ENCODE measurements around the gene CEACAM4.
A peak's percentile ranks its signal among the peaks of the same experiment; 100 is the strongest.
"Not testable (repeated sequence)": the region's sequence is repeated elsewhere in the genome, so short reads cannot be mapped to it uniquely, and the experiment has no call there.

CEACAM4 gene

GRCh38 chr19:41626877-41627276 lies at the start of gene CEACAM4:
TSS of gene CEACAM4 (minus strand) at chr19:41627074. CDS start at chr19:41626963, 111 bp downstream.
- H3K9ac ChIP-seq (ENCODE audit: low read length): no peak within 1 kb of the TSS
- H3K36me3 ChIP-seq (ENCODE audit: control insufficient read depth, insufficient read depth, low read length): no peaks in the 10 kb centered on the region
- H3K27me3 ChIP-seq (ENCODE audit: control insufficient read depth, insufficient read depth, low read length): peaks cover 8% of the 10 kb centered on the region
- H3K9me3 ChIP-seq (ENCODE audit: control insufficient read depth, low read length): no peaks in the 10 kb centered on the region
- H3K4me3 ChIP-seq (ENCODE audit: low read length): no peak within 1 kb of the TSS
- H3K4me1 ChIP-seq (ENCODE audit: control insufficient read depth, insufficient read depth, low read length): no peaks in the 10 kb centered on the region

GRCh38 chr19:41671486-41671885 lies 44.6 kb upstream of the CEACAM4 start:
- H3K9me3 ChIP-seq (ENCODE audit: control insufficient read depth, low read length): no peaks in the 10 kb centered on the region
- no peak overlapping the region for H3K9ac ChIP-seq (ENCODE audit: low read length)
- H3K36me3 ChIP-seq (ENCODE audit: control insufficient read depth, insufficient read depth, low read length): no peaks in the 10 kb centered on the region
- no peaks in the 10 kb centered on the region for H3K27me3 ChIP-seq (ENCODE audit: control insufficient read depth, insufficient read depth, low read length)
- no peak overlapping the region for H3K4me3 ChIP-seq (ENCODE audit: low read length)
- no peaks in the 10 kb centered on the region for H3K4me1 ChIP-seq (ENCODE audit: control insufficient read depth, insufficient read depth, low read length)

GRCh38 chr19:41670755-41671154 lies 43.9 kb upstream of the CEACAM4 start:
- Histone ChIP-seq H3K4me1 (ENCODE audit: control insufficient read depth, insufficient read depth, low read length) (no peaks in the 10 kb centered on the region), H3K27me3 (ENCODE audit: control insufficient read depth, insufficient read depth, low read length) (no peaks in the 10 kb centered on the region), H3K9ac (ENCODE audit: low read length) (no peak overlapping the region), H3K9me3 (ENCODE audit: control insufficient read depth, low read length) (peaks cover 6% of the 10 kb centered on the region), H3K36me3 (ENCODE audit: control insufficient read depth, insufficient read depth, low read length) (no peaks in the 10 kb centered on the region), H3K4me3 (ENCODE audit: low read length) (no peak overlapping the region)

- Histone ChIP-seq H3K4me3 (ENCODE audit: low read length) (no peak overlapping the region), H3K27me3 (ENCODE audit: control insufficient read depth, insufficient read depth, low read length) (no peaks in the 10 kb centered on the region), H3K9me3 (ENCODE audit: control insufficient read depth, low read length) (peaks cover 9% of the 10 kb centered on the region), H3K36me3 (ENCODE audit: control insufficient read depth, insufficient read depth, low read length) (no peaks in the 10 kb centered on the region), H3K9ac (ENCODE audit: low read length) (no peak overlapping the region), H3K4me1 (ENCODE audit: control insufficient read depth, insufficient read depth, low read length) (no peaks in the 10 kb centered on the region)
Observed at GRCh38 chr19:41668315-41668714, 41.4 kb upstream of the CEACAM4 start.

GRCh38 chr19:41666075-41666474 lies 39.2 kb upstream of the CEACAM4 start:
- H3K9ac ChIP-seq (ENCODE audit: low read length): no peak overlapping the region
- H3K36me3 ChIP-seq (ENCODE audit: control insufficient read depth, insufficient read depth, low read length): no peaks in the 10 kb centered on the region
- H3K4me3 ChIP-seq (ENCODE audit: low read length): no peak overlapping the region
- H3K4me1 ChIP-seq (ENCODE audit: control insufficient read depth, insufficient read depth, low read length): no peaks in the 10 kb centered on the region
- peaks cover 9% of the 10 kb centered on the region for H3K9me3 ChIP-seq (ENCODE audit: control insufficient read depth, low read length)
- no peaks in the 10 kb centered on the region for H3K27me3 ChIP-seq (ENCODE audit: control insufficient read depth, insufficient read depth, low read length)

GRCh38 chr19:41657157-41657556 lies 30.3 kb upstream of the CEACAM4 start:
- Histone ChIP-seq H3K9me3 (ENCODE audit: control insufficient read depth, low read length) (no peaks in the 10 kb centered on the region), H3K4me1 (ENCODE audit: control insufficient read depth, insufficient read depth, low read length) (peaks cover 11% of the 10 kb centered on the region), H3K36me3 (ENCODE audit: control insufficient read depth, insufficient read depth, low read length) (no peaks in the 10 kb centered on the region), H3K27me3 (ENCODE audit: control insufficient read depth, insufficient read depth, low read length) (no peaks in the 10 kb centered on the region), H3K9ac (ENCODE audit: low read length) (no peak overlapping the region), H3K4me3 (ENCODE audit: low read length) (no peak overlapping the region)

- H3K9ac ChIP-seq (ENCODE audit: low read length); H3K4me3 ChIP-seq (ENCODE audit: low read length); H3K9me3 ChIP-seq (ENCODE audit: control insufficient read depth, low read length); H3K27me3 ChIP-seq (ENCODE audit: control insufficient read depth, insufficient read depth, low read length); H3K36me3 ChIP-seq (ENCODE audit: control insufficient read depth, insufficient read depth, low read length): not testable (repeated sequence)
- H3K4me1 ChIP-seq (ENCODE audit: control insufficient read depth, insufficient read depth, low read length): peaks cover 11% of the 10 kb centered on the region
Observed at GRCh38 chr19:41656756-41657155, 29.9 kb upstream of the CEACAM4 start.

GRCh38 chr19:41652250-41652649 lies 25.4 kb upstream of the CEACAM4 start:
- no peaks in the 10 kb centered on the region for H3K27me3 ChIP-seq (ENCODE audit: control insufficient read depth, insufficient read depth, low read length)

GRCh38 chr19:41649827-41650226 lies 23.0 kb upstream of the CEACAM4 start:
- peaks cover 36% of the 10 kb centered on the region for H3K4me1 ChIP-seq (ENCODE audit: control insufficient read depth, insufficient read depth, low read length)
- H3K27me3 ChIP-seq (ENCODE audit: control insufficient read depth, insufficient read depth, low read length): no peaks in the 10 kb centered on the region
- peak overlapping the region; percentile 25 for H3K4me3 ChIP-seq (ENCODE audit: low read length)
- no peaks in the 10 kb centered on the region for H3K9me3 ChIP-seq (ENCODE audit: control insufficient read depth, low read length)
- H3K9ac ChIP-seq (ENCODE audit: low read length): peak overlapping the region; percentile 6
- H3K36me3 ChIP-seq (ENCODE audit: control insufficient read depth, insufficient read depth, low read length): no peaks in the 10 kb centered on the region

More at GRCh38 chr19:41652250-41652649, 25.4 kb upstream of the CEACAM4 start:
- H3K9me3 ChIP-seq (ENCODE audit: control insufficient read depth, low read length): no peaks in the 10 kb centered on the region
- H3K9ac ChIP-seq (ENCODE audit: low read length): no peak overlapping the region
- no peak overlapping the region for H3K4me3 ChIP-seq (ENCODE audit: low read length)
- H3K4me1 ChIP-seq (ENCODE audit: control insufficient read depth, insufficient read depth, low read length): peaks cover 40% of the 10 kb centered on the region
- no peaks in the 10 kb centered on the region for H3K36me3 ChIP-seq (ENCODE audit: control insufficient read depth, insufficient read depth, low read length)

- Histone ChIP-seq H3K4me3 (ENCODE audit: low read length) (no peak overlapping the region), H3K9me3 (ENCODE audit: control insufficient read depth, low read length) (no peaks in the 10 kb centered on the region), H3K9ac (ENCODE audit: low read length) (no peak overlapping the region), H3K4me1 (ENCODE audit: control insufficient read depth, insufficient read depth, low read length) (peaks cover 36% of the 10 kb centered on the region), H3K27me3 (ENCODE audit: control insufficient read depth, insufficient read depth, low read length) (no peaks in the 10 kb centered on the region), H3K36me3 (ENCODE audit: control insufficient read depth, insufficient read depth, low read length) (no peaks in the 10 kb centered on the region)
Observed at GRCh38 chr19:41646589-41647204, 19.8 kb upstream of the CEACAM4 start.

GRCh38 chr19:41641879-41642485 lies 15.1 kb upstream of the CEACAM4 start:
- no peak overlapping the region for H3K9ac ChIP-seq (ENCODE audit: low read length)

GRCh38 chr19:41638641-41639081 lies 11.8 kb upstream of the CEACAM4 start:
- Histone ChIP-seq H3K27me3 (ENCODE audit: control insufficient read depth, insufficient read depth, low read length) (peaks cover 12% of the 10 kb centered on the region), H3K9ac (ENCODE audit: low read length) (no peak overlapping the region), H3K4me3 (ENCODE audit: low read length) (no peak overlapping the region), H3K4me1 (ENCODE audit: control insufficient read depth, insufficient read depth, low read length) (no peaks in the 10 kb centered on the region), H3K9me3 (ENCODE audit: control insufficient read depth, low read length) (no peaks in the 10 kb centered on the region), H3K36me3 (ENCODE audit: control insufficient read depth, insufficient read depth, low read length) (no peaks in the 10 kb centered on the region)

More at GRCh38 chr19:41641879-41642485, 15.1 kb upstream of the CEACAM4 start:
- peaks cover 12% of the 10 kb centered on the region for H3K27me3 ChIP-seq (ENCODE audit: control insufficient read depth, insufficient read depth, low read length)
- no peaks in the 10 kb centered on the region for H3K4me1 ChIP-seq (ENCODE audit: control insufficient read depth, insufficient read depth, low read length)
- no peaks in the 10 kb centered on the region for H3K36me3 ChIP-seq (ENCODE audit: control insufficient read depth, insufficient read depth, low read length)
- H3K9me3 ChIP-seq (ENCODE audit: control insufficient read depth, low read length): no peaks in the 10 kb centered on the region
- no peak overlapping the region for H3K4me3 ChIP-seq (ENCODE audit: low read length)
